HepG2 (cell line): ENCODE results near the gene S100A10. TPM values are rescaled to one million over a fixed set of nuclear protein-coding genes. Genes with fewer than 3 reads are reported as not detected.

Experiments used
- ATAC-seq: fragments of 200-7000 bp; cut with Tn5 transposase; 3 replicates; pipeline ENCODE4 v1.9.1; 2020; ENCODE audit warnings: mild to moderate bottlenecking, moderate library complexity
- BruUV-seq: library from RNA; stranded (reverse); fragments of 400-500 nt; replicated peaks from 2 replicates; lab custom pipeline; 2021; lab: Mats Ljungman, UMichigan
- CTCF ChIA-PET: fragments of 300-600 bp; formaldehyde crosslinking; extraction: SDS; loops from one replicate; lab custom pipeline; 2021; ENCODE audit warnings: low total read pairs, inconsistent platforms, low intra/inter-chr PET ratio; lab: Yijun Ruan, JAX
- POLR2A ChIA-PET: fragments of 350-600 bp; sonication (Branson Sonifier 250); formaldehyde crosslinking; loops from one replicate; lab custom pipeline; 2020; ENCODE audit warnings: antibody characterized with exemption, inconsistent platforms; lab: Yijun Ruan, JAX
- DNase-seq: peaks from one replicate; pipeline ENCODE4 v3.0.0-alpha.2; 2015; ENCODE audit warnings: low spot score
- FAIRE-seq: peaks from 3 replicates; lab custom pipeline; 2011; peaks lifted over from hg19 to GRCh38; lab: Jason Lieb, UNC
- H2AFZ ChIP-seq: one replicate; pipeline ENCODE4 v1.6.1; 2011; ENCODE audit warnings: low read length, inconsistent platforms
- H3K27ac ChIP-seq: fragments of 300-600 bp; 3 replicates; pipeline ENCODE4 v1.8.0; 2011; ENCODE audit warnings: mixed run types, mild to moderate bottlenecking, mixed read lengths, low read length, inconsistent platforms; ENCODE audit not compliant: insufficient read depth; ENCODE audit errors: extremely low read length
- H3K27me3 ChIP-seq, 2 experiments: fragments of 200-600 bp in 1 of 2; 2 replicates in 1 of 2; 3 replicates in 1 of 2; pipeline versions ENCODE4 v1.6.0 to v1.8.0; 2011; ENCODE audit warnings: low read length in 2 of 2, mild to moderate bottlenecking in 2 of 2, moderate library complexity in 2 of 2, inconsistent platforms in 1 of 2; ENCODE audit not compliant: insufficient read depth in 2 of 2, control insufficient read depth in 1 of 2
- H3K36me3 ChIP-seq, 2 experiments: fragments of 200-600 bp in 1 of 2; replicated peaks in 1 of 2; 2 replicates in 1 of 2; 3 replicates in 1 of 2; pipeline versions ENCODE4 v1.5.1 to v1.8.0; 2011; ENCODE audit warnings: low read length in 2 of 2, inconsistent platforms in 1 of 2; ENCODE audit not compliant: insufficient read depth in 2 of 2, control insufficient read depth in 1 of 2
- H3K4me1 ChIP-seq: 2 replicates; pipeline ENCODE4 v1.5.1; 2012; ENCODE audit warnings: low read length, inconsistent platforms; ENCODE audit not compliant: insufficient read depth
- H3K4me2 ChIP-seq: 2 replicates; pipeline ENCODE4 v1.6.0; 2011; ENCODE audit warnings: low read depth, low read length, inconsistent platforms
- H3K4me3 ChIP-seq, 3 experiments: fragments of 200-600 bp in 1 of 3; sonication (generic), shearing (Covaris generic) in 1 of 3; replicated peaks in 1 of 3; 2 replicates each; pipeline ENCODE4 v1.5.1; 2011 to 2016; ENCODE audit warnings: low read length in 3 of 3, inconsistent platforms in 2 of 3, low read depth in 2 of 3, mild to moderate bottlenecking in 2 of 3, control low read depth in 1 of 3, mixed read lengths in 1 of 3; ENCODE audit not compliant: insufficient read depth in 1 of 3
- H3K79me2 ChIP-seq: one replicate; pipeline ENCODE4 v1.6.1; 2011; ENCODE audit warnings: low read length, inconsistent platforms; ENCODE audit not compliant: insufficient read depth
- H3K9ac ChIP-seq: 2 replicates; pipeline ENCODE4 v1.6.0; 2011; ENCODE audit warnings: mild to moderate bottlenecking, low read depth, low read length, inconsistent platforms; ENCODE audit not compliant: insufficient read depth
- H3K9me3 ChIP-seq: 2 replicates; pipeline ENCODE4 v1.5.1; 2012; ENCODE audit warnings: mild to moderate bottlenecking, low read length
- H4K20me1 ChIP-seq: 2 replicates; pipeline ENCODE4 v1.6.0; 2011; ENCODE audit warnings: inconsistent platforms, mild to moderate bottlenecking, low read length, moderate library complexity; ENCODE audit not compliant: insufficient read depth
- CERS6 ChIP-seq: sonication (generic); formaldehyde crosslinking; IDR thresholded peaks from 2 replicates; pipeline ENCODE4 v1.5.0; 2020; ENCODE audit warnings: missing genetic modification reagents
- HNRNPL ChIP-seq: fragments of 200-400 bp; formaldehyde crosslinking; IDR thresholded peaks from 2 replicates; pipeline ENCODE4 v1.6.1; 2017; ENCODE audit warnings: mild to moderate bottlenecking, low read depth, low read length
- MEIS2 ChIP-seq: sonication (generic); formaldehyde crosslinking; IDR thresholded peaks from 2 replicates; pipeline ENCODE4 v1.9.0; 2021; ENCODE audit warnings: mild to moderate bottlenecking, missing genetic modification reagents
- MXD3 ChIP-seq: IDR thresholded peaks from 2 replicates; pipeline ENCODE4 v1.6.1; 2016; ENCODE audit warnings: mild to moderate bottlenecking, missing biosample characterization, missing genetic modification reagents
- NPAS2 ChIP-seq: sonication (generic); formaldehyde crosslinking; IDR thresholded peaks from 2 replicates; pipeline ENCODE4 v1.8.0; 2022; ENCODE audit warnings: mild to moderate bottlenecking, missing genetic modification reagents, borderline replicate concordance
- NR3C1 ChIP-seq: sonication (generic); formaldehyde crosslinking; IDR thresholded peaks from 2 replicates; pipeline ENCODE4 v1.4.0; 2020; ENCODE audit warnings: missing genetic modification reagents
- TEF ChIP-seq: sonication (generic); formaldehyde crosslinking; IDR thresholded peaks from 2 replicates; pipeline ENCODE4 v1.5.0; 2020; ENCODE audit warnings: missing genetic modification reagents
- YEATS2 ChIP-seq: sonication (generic); formaldehyde crosslinking; IDR thresholded peaks from 2 replicates; pipeline ENCODE4 v1.4.0; 2020; ENCODE audit warnings: missing genetic modification reagents, borderline replicate concordance
- ZBTB46 ChIP-seq: sonication (generic); formaldehyde crosslinking; IDR thresholded peaks from 2 replicates; pipeline ENCODE4 v1.4.0; 2020; ENCODE audit warnings: mild to moderate bottlenecking, missing genetic modification reagents, borderline replicate concordance
- ZNF17 ChIP-seq: sonication (generic); formaldehyde crosslinking; IDR thresholded peaks from 2 replicates; pipeline ENCODE4 v1.5.0; 2020; ENCODE audit warnings: mild to moderate bottlenecking, missing genetic modification reagents
- ZNF234 ChIP-seq: sonication (generic); formaldehyde crosslinking; conservative IDR thresholded peaks from 2 replicates; pipeline ENCODE4 v1.5.1; 2020; ENCODE audit warnings: mild to moderate bottlenecking, missing genetic modification reagents
- ZNF841 ChIP-seq: sonication (generic); formaldehyde crosslinking; IDR thresholded peaks from 2 replicates; pipeline ENCODE4 v1.8.1; 2023; ENCODE audit warnings: missing genetic modification reagents, borderline replicate concordance
- WGBS: methylation state at CpG from one replicate; pipeline ENCODE4 v1.1.6; 2017; ENCODE audit warnings: low lambda C conversion rate; 5-methylcytosine and 5-hydroxymethylcytosine counted together
- in situ Hi-C: cut with HindIII; loops from 2 replicates; pipeline ENCODE4 v1.10.0; 2017; ENCODE audit warnings: low pct_unique_long_range_greater_than_20kb; ENCODE audit not compliant: extremely low pct_ligation_motif_present
- intact Hi-C: fragments of 100-400 bp; cut with micrococcal nuclease; formaldehyde crosslinking; loops from one replicate; pipeline ENCODE4 v1.10.0; 2022; ENCODE audit not compliant: unreplicated experiment
- polyA plus RNA-seq, 8 experiments: library from polyadenylated mRNA; depleted of rRNA in 3 of 8; stranded (reverse) in 7 of 8; unstranded in 1 of 8; fragments of >200 nt; fragmentation: Illumina TruSeq in 4 of 8; extraction: Trizol in 4 of 8; gene quantifications; 2 replicates each; pipeline versions ENCODE4 v1.2.1 to v1.2.3, GENCODE V29; 2011 to 2016; ENCODE audit warnings: low read depth in 4 of 8, missing spikeins in 1 of 8, mixed read lengths in 1 of 8; ENCODE audit not compliant: insufficient read depth in 1 of 8
- total RNA-seq, 5 experiments: library from RNA; depleted of rRNA; stranded (reverse); fragments of >200 nt; fragmentation: Illumina TruSeq; extraction: Trizol; gene quantifications; 2 replicates each; pipeline ENCODE4 v1.2.3, GENCODE V29; 2016; ENCODE audit warnings: low read depth in 1 of 5

Gene S100A10
- total and polyA plus RNA-seq, 2 of the 13 experiments (the other 11 are each of a cell fraction or from before 2014, with no cell fraction given): 16.8 to 28.7 TPM

GRCh38 chr1:151982300-151983005, 11.2 kb downstream of the S100A10 start:
- Histone ChIP-seq H3K27me3 (no peaks in the 10 kb centered on the region), H3K79me2 (no peaks in the 10 kb centered on the region), H3K27ac (no peak overlapping the region), H2AFZ (no peak overlapping the region), H3K4me2 (no peak overlapping the region), H3K9ac (no peak overlapping the region), H3K9me3 (no peaks in the 10 kb centered on the region), H4K20me1 (no peaks in the 10 kb centered on the region), H3K4me3 (no peak overlapping the region), H3K4me1 (peaks cover 11% of the 10 kb centered on the region), H3K36me3 (peaks cover 14 to 50% of the 10 kb centered on the region in 2 experiments)
- intact Hi-C loops (no loop called here), in situ Hi-C loops (no loop called here)
- no TSS peak for BruUV-seq
- ATAC-seq (no peak), DNase-seq (no peak), FAIRE-seq (no peak)
- ChIA-PET POLR2A (no interaction called here), CTCF (no interaction called here)
- WGBS: 89% methylated on average over 1 of the region's 1 CpG
- TF ChIP-seq ZNF841 (CRISPR knock-in tag) (no peak), CERS6 (CRISPR knock-in tag) (no peak), NR3C1 (CRISPR knock-in tag) (no peak), HNRNPL (no peak), TEF (CRISPR knock-in tag) (no peak), ZBTB46 (CRISPR knock-in tag) (no peak), YEATS2 (CRISPR knock-in tag) (no peak), ZNF234 (no peak), MEIS2 (CRISPR knock-in tag) (no peak), ZNF17 (CRISPR knock-in tag) (no peak), NPAS2 (CRISPR knock-in tag) (no peak), MXD3 (CRISPR knock-in tag) (no peak)
